ENCODE measurements around the gene ATN1.

GRCh38 chr12:6917491-6918231 lies 10.1 kb upstream of the ATN1 start:
- TF ChIP-seq, protein P1, sequence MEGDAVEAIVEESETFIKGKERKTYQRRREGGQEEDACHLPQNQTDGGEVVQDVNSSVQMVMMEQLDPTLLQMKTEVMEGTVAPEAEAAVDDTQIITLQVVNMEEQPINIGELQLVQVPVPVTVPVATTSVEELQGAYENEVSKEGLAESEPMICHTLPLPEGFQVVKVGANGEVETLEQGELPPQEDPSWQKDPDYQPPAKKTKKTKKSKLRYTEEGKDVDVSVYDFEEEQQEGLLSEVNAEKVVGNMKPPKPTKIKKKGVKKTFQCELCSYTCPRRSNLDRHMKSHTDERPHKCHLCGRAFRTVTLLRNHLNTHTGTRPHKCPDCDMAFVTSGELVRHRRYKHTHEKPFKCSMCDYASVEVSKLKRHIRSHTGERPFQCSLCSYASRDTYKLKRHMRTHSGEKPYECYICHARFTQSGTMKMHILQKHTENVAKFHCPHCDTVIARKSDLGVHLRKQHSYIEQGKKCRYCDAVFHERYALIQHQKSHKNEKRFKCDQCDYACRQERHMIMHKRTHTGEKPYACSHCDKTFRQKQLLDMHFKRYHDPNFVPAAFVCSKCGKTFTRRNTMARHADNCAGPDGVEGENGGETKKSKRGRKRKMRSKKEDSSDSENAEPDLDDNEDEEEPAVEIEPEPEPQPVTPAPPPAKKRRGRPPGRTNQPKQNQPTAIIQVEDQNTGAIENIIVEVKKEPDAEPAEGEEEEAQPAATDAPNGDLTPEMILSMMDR (conservative IDR thresholded peaks at IDR 0.05 in 1 of 2, IDR thresholded peaks at IDR 0.05 in 1 of 2; ENCODE audit: low read depth in 1 of 2, low read length in 2 of 2) = no peak
- no peak for TF ChIP-seq EZH2 (IDR thresholded peaks at IDR 0.05; ENCODE audit: low read length, missing control alignments)

All from fibroblast of lung (primary cell).